GM12892 (cell line): ENCODE data around the gene DAB1.

ENCODE experiments used
- POLR2A ChIP-seq: IDR thresholded peaks from 2 replicates; pipeline ENCODE4 v1.6.1; 2011; ENCODE audit warnings: low read depth, low read length, control low read depth
- POLR2AphosphoS5 ChIP-seq: IDR thresholded peaks from 2 replicates; pipeline ENCODE4 v1.6.1; 2011; ENCODE audit warnings: low read depth, low read length, control low read depth

DNA sequence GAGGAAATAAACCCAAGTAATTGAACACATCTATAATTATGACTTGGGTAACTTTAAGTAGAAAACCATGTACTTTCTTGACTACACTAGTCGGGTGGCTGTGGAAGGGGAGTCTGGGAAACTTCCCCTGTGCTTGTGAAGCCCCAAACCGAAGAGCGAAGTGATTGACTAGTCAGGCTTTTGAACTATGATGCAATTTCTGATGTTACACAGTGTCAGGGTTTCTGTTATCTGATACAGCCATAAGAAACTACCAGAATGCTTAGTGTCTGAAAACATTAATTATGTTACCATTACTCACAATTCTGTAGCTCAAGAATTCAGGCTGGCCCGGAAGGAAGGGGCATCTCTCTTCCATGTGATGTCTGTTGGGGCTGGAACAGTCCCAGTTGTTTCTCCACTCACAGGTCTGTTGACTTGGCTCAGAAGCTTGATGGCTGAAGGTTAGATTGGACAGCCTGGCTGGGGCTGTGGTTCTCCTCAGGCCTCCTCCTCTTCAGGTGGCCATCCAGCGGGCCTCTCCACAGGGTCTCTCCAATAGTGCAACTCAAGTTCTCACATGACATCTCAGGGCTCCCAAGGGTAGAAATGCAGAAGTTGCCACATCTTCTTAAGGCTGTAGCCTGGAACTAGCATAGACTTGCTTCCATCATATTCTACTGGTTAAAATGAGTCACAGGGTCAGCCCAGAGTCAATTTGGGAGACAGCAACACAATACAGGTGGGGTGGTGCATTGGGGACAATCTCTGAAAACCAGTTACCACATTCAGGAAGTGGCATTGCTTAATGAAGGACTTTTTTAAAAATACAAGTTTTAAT is 449.7 kb downstream of the DAB1 start:
- no peak for TF ChIP-seq POLR2A
- TF ChIP-seq POLR2AphosphoS5: no peak
